Measurements from ENCODE around the gene ZNF14. TPM values are rescaled to one million over a fixed set of nuclear protein-coding genes. Genes with fewer than 3 reads are reported as not detected.
A peak's percentile ranks its signal among the peaks of the same experiment; 100 is the strongest.

ZNF14 gene
- total RNA-seq, 1 donor from 2014 or later, result 4.8 TPM

- no peak overlapping the region for H3K27ac ChIP-seq
- H3K36me3 ChIP-seq, result no peaks in the 10 kb centered on the region
- H3K27me3 ChIP-seq, result no peaks in the 10 kb centered on the region
- DNase-seq (ENCODE audit: low spot score in 2 of 2), result peak in 1 of 2 donors; percentile 45
- intact Hi-C loops (cut with DNase I), result no loop called here
- TF ChIP-seq CTCF (IDR thresholded peaks at IDR 0.05), result no peak
- no peaks in the 10 kb centered on the region for H3K9me3 ChIP-seq
- no peak overlapping the region for H3K4me3 ChIP-seq
- no peaks in the 10 kb centered on the region for H3K4me1 ChIP-seq
Observed at GRCh38 chr19:19751846-19752245, 18.9 kb upstream of the ZNF14 start.

- peak in 1 of 2 donors; percentile 40 for DNase-seq (ENCODE audit: low spot score in 2 of 2)
- intact Hi-C loops (cut with DNase I), result no loop called here
- Histone ChIP-seq H3K9me3 (no peaks in the 10 kb centered on the region), H3K4me3 (no peak overlapping the region), H3K36me3 (no peaks in the 10 kb centered on the region), H3K27me3 (no peaks in the 10 kb centered on the region), H3K27ac (no peak overlapping the region), H3K4me1 (no peaks in the 10 kb centered on the region)
- TF ChIP-seq CTCF (IDR thresholded peaks at IDR 0.05), result no peak
Observed at GRCh38 chr19:19750842-19751790, 18.2 kb upstream of the ZNF14 start.

- Histone ChIP-seq H3K4me3 (no peak overlapping the region), H3K36me3 (no peaks in the 10 kb centered on the region), H3K27ac (no peak overlapping the region), H3K27me3 (no peaks in the 10 kb centered on the region), H3K9me3 (no peaks in the 10 kb centered on the region), H3K4me1 (no peaks in the 10 kb centered on the region)
- TF ChIP-seq CTCF (IDR thresholded peaks at IDR 0.05), result no peak
- peak in 1 of 2 donors; percentile 53 for DNase-seq (ENCODE audit: low spot score in 2 of 2)
- intact Hi-C loops (cut with DNase I), result no loop called here
Observed at GRCh38 chr19:19749908-19750841, 17.3 kb upstream of the ZNF14 start.

GRCh38 chr19:19749117-19749907 is 16.4 kb upstream of the ZNF14 start:
- H3K9me3 ChIP-seq, result no peaks in the 10 kb centered on the region
- H3K4me3 ChIP-seq, result no peak overlapping the region
- no peak overlapping the region for H3K27ac ChIP-seq
- intact Hi-C loops (cut with DNase I), result no loop called here
- DNase-seq (ENCODE audit: low spot score in 2 of 2), result peak in 1 of 2 donors; percentile 53
- H3K36me3 ChIP-seq, result no peaks in the 10 kb centered on the region
- H3K27me3 ChIP-seq, result no peaks in the 10 kb centered on the region
- H3K4me1 ChIP-seq, result no peaks in the 10 kb centered on the region
- no peak for TF ChIP-seq CTCF (IDR thresholded peaks at IDR 0.05)

Data from ascending aorta (tissue), 2 donors.